B cell (primary cell): ENCODE results near the gene NCOA5. TPM values are rescaled to one million over a fixed set of nuclear protein-coding genes. Genes with fewer than 3 reads are reported as not detected.

Source experiments
- ATAC-seq: fragments of 200-7000 bp; cut with Tn5 transposase; one replicate; pipeline ENCODE4 v1.10.0; 2021; ENCODE audit warnings: low read depth, mild to moderate bottlenecking, moderate number of reproducible peaks, moderate library complexity
- CTCF ChIA-PET: fragments of 350-600 bp; sonication (Branson Sonifier 250); formaldehyde crosslinking; loops from one replicate; lab custom pipeline; 2021; ENCODE audit warnings: antibody characterized with exemption, inconsistent platforms; lab: Charles Lee
- POLR2A ChIA-PET: fragments of 350-600 bp; sonication (Branson Sonifier 250); formaldehyde crosslinking; loops from one replicate; lab custom pipeline; 2021; ENCODE audit warnings: antibody characterized with exemption; lab: Charles Lee
- DNase-seq: peaks from one replicate; pipeline ENCODE4 v3.0.0; 2013
- H2AFZ ChIP-seq: 2 replicates; pipeline ENCODE4 v1.6.1; 2012; ENCODE audit warnings: mild to moderate bottlenecking, low read depth, low read length; ENCODE audit not compliant: insufficient read depth, poor library complexity, severe bottlenecking
- H3K27ac ChIP-seq, 2 donors: 1 replicate in 1 of 2; 2 replicates in 1 of 2; pipeline ENCODE4 v1.5.1; 2012 to 2013; ENCODE audit warnings: low read length in 2 of 2, mild to moderate bottlenecking in 2 of 2, moderate library complexity in 1 of 2
- H3K27me3 ChIP-seq, 4 experiments: fragments of 200-600 bp in 1 of 4; sonication (generic) in 1 of 4; replicated peaks in 1 of 4; 1 replicate in 2 of 4; 2 replicates in 2 of 4; pipeline versions ENCODE4 v1.6.1 to v1.7.0; 2013 to 2016; ENCODE audit warnings: low read length in 3 of 4, mild to moderate bottlenecking in 2 of 4, mixed read lengths in 1 of 4, moderate library complexity in 1 of 4; ENCODE audit not compliant: insufficient read depth in 4 of 4, control insufficient read depth in 3 of 4; ENCODE audit errors: control extremely low read depth in 1 of 4
- H3K36me3 ChIP-seq, 2 experiments: replicated peaks in 1 of 2; 1 replicate in 1 of 2; 2 replicates in 1 of 2; pipeline versions ENCODE4 v1.6.1 to v1.7.1; 2013; ENCODE audit warnings: low read length in 1 of 2; ENCODE audit not compliant: insufficient read depth in 2 of 2, control insufficient read depth in 1 of 2; ENCODE audit errors: control extremely low read depth in 1 of 2, extremely low read depth in 1 of 2
- H3K4me1 ChIP-seq, 2 donors: fragments of 200-600 bp in 1 of 2; sonication (generic) in 1 of 2; 1 replicate in 1 of 2; 2 replicates in 1 of 2; pipeline versions ENCODE4 v1.5.1 to v1.6.1; 2013 to 2017; ENCODE audit warnings: low read length in 2 of 2; ENCODE audit not compliant: control insufficient read depth in 2 of 2, insufficient read depth in 2 of 2
- H3K4me2 ChIP-seq: replicated peaks from 2 replicates; pipeline ENCODE3; 2012; ENCODE audit warnings: mild to moderate bottlenecking, low read depth, low read length; ENCODE audit not compliant: poor library complexity, severe bottlenecking
- H3K4me3 ChIP-seq, 5 experiments: fragments of 200-600 bp in 1 of 5; sonication (generic) in 1 of 5; 1 replicate in 3 of 5; 2 replicates in 2 of 5; pipeline versions ENCODE4 v1.5.1 to v1.7.0; 2011 to 2016; ENCODE audit warnings: low read length in 4 of 5, mild to moderate bottlenecking in 4 of 5, low read depth in 2 of 5, control low read depth in 1 of 5, moderate library complexity in 1 of 5; ENCODE audit not compliant: insufficient read depth in 1 of 5; ENCODE audit errors: control extremely low read depth in 1 of 5, extremely low read depth in 1 of 5
- H3K79me2 ChIP-seq: fragments of 200-600 bp; sonication (generic); one replicate; pipeline ENCODE4 v1.6.0; 2016; ENCODE audit warnings: low read length; ENCODE audit not compliant: control insufficient read depth, insufficient read depth
- H3K9ac ChIP-seq: fragments of 200-600 bp; sonication (generic); 2 replicates; pipeline ENCODE4 v1.6.1; 2017; ENCODE audit warnings: mild to moderate bottlenecking, low read length, moderate library complexity
- H3K9me3 ChIP-seq, 3 donors: one replicate each; pipeline versions ENCODE4 v1.6.1 to v1.7.1; 2013; ENCODE audit warnings: low read length in 2 of 3; ENCODE audit not compliant: control insufficient read depth in 2 of 3, insufficient read depth in 1 of 3; ENCODE audit errors: control extremely low read depth in 1 of 3
- H4K20me1 ChIP-seq: 2 replicates; pipeline ENCODE4 v1.6.0; 2012; ENCODE audit warnings: mild to moderate bottlenecking, low read length; ENCODE audit not compliant: insufficient read depth, control insufficient read depth, poor library complexity, severe bottlenecking
- H3K27ac Mint-ChIP-seq: one replicate; pipeline ENCODE4 v1.8.0; 2021; ENCODE audit warnings: mixed read lengths
- H3K27me3 Mint-ChIP-seq: one replicate; pipeline ENCODE4 v1.8.0; 2021; ENCODE audit warnings: mixed read lengths
- H3K4me1 Mint-ChIP-seq: one replicate; pipeline ENCODE4 v1.8.0; 2021; ENCODE audit warnings: mixed read lengths
- H3K4me3 Mint-ChIP-seq: one replicate; pipeline ENCODE4 v1.8.0; 2021; ENCODE audit warnings: mixed read lengths
- H3K9me3 Mint-ChIP-seq: one replicate; pipeline ENCODE4 v1.8.0; 2022; ENCODE audit warnings: mixed read lengths; ENCODE audit not compliant: insufficient read depth
- EZH2 ChIP-seq: IDR thresholded peaks from 2 replicates; pipeline ENCODE4 v1.6.1; 2012; ENCODE audit warnings: borderline replicate concordance, low read depth, mild to moderate bottlenecking, moderate library complexity, low read length; ENCODE audit not compliant: insufficient read depth, poor library complexity, severe bottlenecking
- WGBS: methylation state at CpG from one replicate; pipeline ENCODE4 v1.1.5; 2013; ENCODE audit warnings: missing lambda C conversion rate; ENCODE audit not compliant: insufficient coverage; 5-methylcytosine and 5-hydroxymethylcytosine counted together
- intact Hi-C: fragments of 100-400 bp; cut with micrococcal nuclease; formaldehyde crosslinking; loops from one replicate; pipeline ENCODE4 v1.10.0; 2022
- polyA plus RNA-seq: library from polyadenylated mRNA; depleted of rRNA; stranded (reverse); fragments of >200 nt; gene quantifications from 2 replicates; pipeline ENCODE4 v1.2.3, GENCODE V29; 2012
- total RNA-seq, 2 donors: library from RNA; stranded (reverse); fragments of 120-200 nt in 1 of 2; gene quantifications; 1 replicate in 1 of 2; 2 replicates in 1 of 2; pipeline versions ENCODE4 v1.2.3 to v1.2.4, GENCODE V29; 2013 to 2022
- TF ChIP-seq, protein P1 (sequence below): fragments of 200-600 bp; IDR thresholded peaks from one replicate; pipeline ENCODE4 v1.8.0; 2022; ENCODE audit warnings: antibody characterized with exemption, mild to moderate bottlenecking

Gene NCOA5
- total and polyA plus RNA-seq, 2 donors (not counting 1 experiment from before 2014, with no cell fraction given): 26.0 to 41.6 TPM

GRCh38 chr20:46050444-46050843, 39.3 kb downstream of the NCOA5 start:
- H3K9ac ChIP-seq: no peak overlapping the region
- POLR2A ChIA-PET: no interaction called here

DNA sequence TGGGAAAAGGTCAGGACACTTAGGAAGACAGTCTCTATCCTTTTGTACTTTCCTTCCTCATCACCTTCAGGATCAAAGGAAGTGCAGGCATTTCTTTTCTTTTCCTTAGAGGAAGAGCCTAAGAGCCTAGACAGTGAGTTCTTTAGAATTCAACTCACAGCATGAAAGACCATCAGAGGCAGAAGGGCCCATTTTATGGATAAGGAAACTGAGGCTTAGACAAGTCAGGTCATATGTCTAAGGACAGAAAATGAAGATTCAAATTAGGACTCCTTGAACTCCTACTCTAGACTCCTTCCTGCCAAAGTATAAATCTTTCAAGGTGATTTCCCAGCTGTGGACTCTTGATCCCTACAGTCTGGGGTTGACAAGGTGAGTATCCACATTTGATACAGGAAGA, 39.9 kb downstream of the NCOA5 start:
- H3K4me2 ChIP-seq: no peak overlapping the region
- no peaks in the 10 kb centered on the region for H3K4me1 Mint-ChIP-seq
- H3K36me3 ChIP-seq: no peaks in the 10 kb centered on the region
- H3K79me2 ChIP-seq: no peaks in the 10 kb centered on the region
- no peak overlapping the region for H3K27ac Mint-ChIP-seq
- H3K4me3 ChIP-seq: no peak overlapping the region
- H3K27me3 ChIP-seq: peaks cover 0 to 15% (median 5%) of the 10 kb centered on the region in 4 experiments
- intact Hi-C loops: no loop called here
- no peak overlapping the region for H2AFZ ChIP-seq
- no peaks in the 10 kb centered on the region for H3K9me3 ChIP-seq
- H4K20me1 ChIP-seq: no peaks in the 10 kb centered on the region
- no peak overlapping the region for H3K9ac ChIP-seq
- H3K9me3 Mint-ChIP-seq: no peaks in the 10 kb centered on the region
- ATAC-seq (no peak), DNase-seq (no peak)
- peaks cover 37% of the 10 kb centered on the region for H3K27me3 Mint-ChIP-seq
- ChIA-PET CTCF (no interaction called here), POLR2A (no interaction called here)
- no peak overlapping the region for H3K4me3 Mint-ChIP-seq
- TF ChIP-seq, protein P1, sequence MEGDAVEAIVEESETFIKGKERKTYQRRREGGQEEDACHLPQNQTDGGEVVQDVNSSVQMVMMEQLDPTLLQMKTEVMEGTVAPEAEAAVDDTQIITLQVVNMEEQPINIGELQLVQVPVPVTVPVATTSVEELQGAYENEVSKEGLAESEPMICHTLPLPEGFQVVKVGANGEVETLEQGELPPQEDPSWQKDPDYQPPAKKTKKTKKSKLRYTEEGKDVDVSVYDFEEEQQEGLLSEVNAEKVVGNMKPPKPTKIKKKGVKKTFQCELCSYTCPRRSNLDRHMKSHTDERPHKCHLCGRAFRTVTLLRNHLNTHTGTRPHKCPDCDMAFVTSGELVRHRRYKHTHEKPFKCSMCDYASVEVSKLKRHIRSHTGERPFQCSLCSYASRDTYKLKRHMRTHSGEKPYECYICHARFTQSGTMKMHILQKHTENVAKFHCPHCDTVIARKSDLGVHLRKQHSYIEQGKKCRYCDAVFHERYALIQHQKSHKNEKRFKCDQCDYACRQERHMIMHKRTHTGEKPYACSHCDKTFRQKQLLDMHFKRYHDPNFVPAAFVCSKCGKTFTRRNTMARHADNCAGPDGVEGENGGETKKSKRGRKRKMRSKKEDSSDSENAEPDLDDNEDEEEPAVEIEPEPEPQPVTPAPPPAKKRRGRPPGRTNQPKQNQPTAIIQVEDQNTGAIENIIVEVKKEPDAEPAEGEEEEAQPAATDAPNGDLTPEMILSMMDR: no peak
- no peak for TF ChIP-seq EZH2
- H3K4me1 ChIP-seq: no peaks in the 10 kb centered on the region
- no peak overlapping the region for H3K27ac ChIP-seq

More at GRCh38 chr20:46050444-46050843, 39.3 kb downstream of the NCOA5 start:
- 68% methylated on average over 10 of the region's 10 CpGs for WGBS
- no peak for TF ChIP-seq EZH2
- no peaks in the 10 kb centered on the region for H3K9me3 ChIP-seq
- no peaks in the 10 kb centered on the region for H3K4me1 ChIP-seq
- Mint-ChIP-seq H3K4me1 (no peaks in the 10 kb centered on the region), H3K27ac (no peak overlapping the region), H3K27me3 (peaks cover 42% of the 10 kb centered on the region), H3K4me3 (no peak overlapping the region), H3K9me3 (no peaks in the 10 kb centered on the region)
- no peak overlapping the region for H3K4me3 ChIP-seq
- H2AFZ ChIP-seq: no peak overlapping the region
- peaks cover 0 to 15% (median 5%) of the 10 kb centered on the region in 4 experiments for H3K27me3 ChIP-seq
- no peak overlapping the region for H3K4me2 ChIP-seq
- ATAC-seq: no peak
- no peak for DNase-seq
- CTCF ChIA-PET: no interaction called here
- intact Hi-C loops: no loop called here
- H3K27ac ChIP-seq: no peak overlapping the region
- no peaks in the 10 kb centered on the region for H4K20me1 ChIP-seq
- H3K36me3 ChIP-seq: no peaks in the 10 kb centered on the region
- H3K79me2 ChIP-seq: no peaks in the 10 kb centered on the region
